Liver (tissue), 3 donors: ENCODE results near the gene DNAJA2.

Experiments used
- ATF3 ChIP-seq: IDR thresholded peaks from 2 replicates; pipeline ENCODE4 v1.6.1; 2016; ENCODE audit warnings: antibody characterized with exemption
- CTCF ChIP-seq: fragments of 150-350 bp; IDR thresholded peaks from 2 replicates; pipeline ENCODE4 v1.5.1; 2017; ENCODE audit warnings: improper control_type of control experiment, low read depth, low read length; ENCODE audit not compliant: missing input control
- EGR1 ChIP-seq, 2 donors: IDR thresholded peaks; 2 replicates each; pipeline ENCODE4 v1.6.1; 2016 to 2018; ENCODE audit warnings: antibody characterized with exemption in 2 of 2, low read depth in 2 of 2
- FOXA1 ChIP-seq: IDR thresholded peaks from 2 replicates; pipeline ENCODE4 v1.6.1; 2016; ENCODE audit warnings: antibody characterized with exemption
- JUND ChIP-seq, 2 donors: IDR thresholded peaks; 2 replicates each; pipeline ENCODE4 v1.6.1; 2016; ENCODE audit warnings: antibody characterized with exemption in 2 of 2
- MAX ChIP-seq: IDR thresholded peaks from 2 replicates; pipeline ENCODE4 v1.6.1; 2016; ENCODE audit warnings: antibody characterized with exemption
- REST ChIP-seq: IDR thresholded peaks from 2 replicates; pipeline ENCODE4 v1.6.1; 2016; ENCODE audit warnings: antibody characterized with exemption, mild to moderate bottlenecking
- RXRA ChIP-seq, 2 donors: IDR thresholded peaks; 2 replicates each; pipeline ENCODE4 v1.6.1; 2017 to 2018; ENCODE audit warnings: antibody characterized with exemption in 2 of 2, mild to moderate bottlenecking in 1 of 2
- SP1 ChIP-seq: IDR thresholded peaks from 2 replicates; pipeline ENCODE4 v1.6.1; 2018; ENCODE audit warnings: antibody characterized with exemption, mild to moderate bottlenecking
- TAF1 ChIP-seq: conservative IDR thresholded peaks from 2 replicates; pipeline ENCODE4 v1.6.1; 2016; ENCODE audit warnings: antibody characterized with exemption, mild to moderate bottlenecking
- YY1 ChIP-seq: IDR thresholded peaks from 2 replicates; pipeline ENCODE4 v1.6.1; 2016; ENCODE audit warnings: antibody characterized with exemption, mild to moderate bottlenecking
- ZBTB33 ChIP-seq: IDR thresholded peaks from 2 replicates; pipeline ENCODE4 v1.6.1; 2016; ENCODE audit warnings: antibody characterized with exemption
- donor health status: healthy.
- donor health status: healthy.

- TF ChIP-seq SP1 = no peak
- no peak for TF ChIP-seq FOXA1
- no peak for TF ChIP-seq MAX
- TF ChIP-seq YY1 = no peak
- TF ChIP-seq CTCF = no peak
- no peak for TF ChIP-seq REST
- no peak for TF ChIP-seq RXRA (IDR thresholded peaks at IDR 0.05)
- no peak for TF ChIP-seq TAF1
- TF ChIP-seq EGR1 (IDR thresholded peaks at IDR 0.05; ENCODE audit: low read depth in 2 of 2) = no peak
- TF ChIP-seq JUND (IDR thresholded peaks at IDR 0.05) = no peak
- no peak for TF ChIP-seq ATF3
- no peak for TF ChIP-seq ZBTB33
These were observed 46.2 kb downstream of the DNAJA2 start for GRCh38 chr16:46927273-46927672.
